T47D (cell line): ENCODE measurements around the gene EYA2.

Source experiments
- DNase-seq, 2 experiments: peaks; one replicate each; pipeline versions ENCODE4 v3.0.0 to v3.0.0-alpha.2; 2011 to 2012; ENCODE audit warnings: low read depth in 1 of 2, low spot score in 1 of 2
- JUND ChIP-seq: IDR thresholded peaks from 2 replicates; pipeline ENCODE4 v1.6.1; 2012; ENCODE audit warnings: low read depth
- in situ Hi-C: cut with HindIII; loops from 2 replicates; pipeline ENCODE4 v1.10.0; 2016; ENCODE audit warnings: low sequenced_read_pairs, low pct_unique_long_range_greater_than_20kb

Gene EYA2

GRCh38 chr20:47110819-47111218, 216.2 kb downstream of the EYA2 start:
- in situ Hi-C loops = no loop called here
- no peak for TF ChIP-seq JUND
- DNase-seq = no peak

GRCh38 chr20:47111576-47111975, 216.9 kb downstream of the EYA2 start:
- DNase-seq = no peak
- in situ Hi-C loops = no loop called here
- TF ChIP-seq JUND = no peak

- no peak for TF ChIP-seq JUND
- in situ Hi-C loops = no loop called here
- no peak for DNase-seq
These were observed 218.9 kb downstream of the EYA2 start for GRCh38 chr20:47113362-47114109.

GRCh38 chr20:47115694-47116093, 221.1 kb downstream of the EYA2 start:
- DNase-seq = no peak
- no peak for TF ChIP-seq JUND
- in situ Hi-C loops = no loop called here

GRCh38 chr20:47117371-47117770, 222.7 kb downstream of the EYA2 start:
- in situ Hi-C loops = no loop called here
- no peak for DNase-seq

GRCh38 chr20:47117773-47118172, 223.1 kb downstream of the EYA2 start:
- no peak for TF ChIP-seq JUND
- in situ Hi-C loops = no loop called here
- no peak for DNase-seq

More at GRCh38 chr20:47117371-47117770, 222.7 kb downstream of the EYA2 start:
- no peak for TF ChIP-seq JUND

- TF ChIP-seq JUND = no peak
- in situ Hi-C loops = no loop called here
- no peak for DNase-seq
These were observed 223.6 kb downstream of the EYA2 start for GRCh38 chr20:47118206-47118605.

GRCh38 chr20:47118641-47119040, 224.0 kb downstream of the EYA2 start:
- no peak for TF ChIP-seq JUND
- in situ Hi-C loops = no loop called here
- DNase-seq = no peak

- in situ Hi-C loops = no loop called here
- TF ChIP-seq JUND = no peak
- no peak for DNase-seq
These were observed 225.8 kb downstream of the EYA2 start for GRCh38 chr20:47120346-47120936.

GRCh38 chr20:47122560-47122959, 227.9 kb downstream of the EYA2 start:
- TF ChIP-seq JUND = no peak
- no peak for DNase-seq
- in situ Hi-C loops = no loop called here

GRCh38 chr20:47124181-47124717, 229.6 kb downstream of the EYA2 start:
- DNase-seq = no peak
- no peak for TF ChIP-seq JUND
- in situ Hi-C loops = no loop called here

- in situ Hi-C loops = no loop called here
- no peak for DNase-seq
- no peak for TF ChIP-seq JUND
These were observed 230.8 kb downstream of the EYA2 start for GRCh38 chr20:47125508-47125757.

GRCh38 chr20:47125758-47126591, 231.3 kb downstream of the EYA2 start:
- no peak for TF ChIP-seq JUND
- in situ Hi-C loops = no loop called here
- no peak for DNase-seq
